Immature natural killer cell (primary cell): ENCODE data around the gene CHTF8. TPM values are rescaled to one million over a fixed set of nuclear protein-coding genes. Genes with fewer than 3 reads are reported as not detected.

Experiments used
- DNase-seq, 3 donors: peaks; one replicate each; pipeline ENCODE4 v3.0.0; 2022; ENCODE audit warnings: mixed read lengths in 1 of 3
- H3K27ac Mint-ChIP-seq, 6 donors: one replicate each; pipeline ENCODE4 v1.8.0; 2020; ENCODE audit warnings: mixed read lengths in 6 of 6, mild to moderate bottlenecking in 5 of 6, inconsistent platforms in 4 of 6, moderate library complexity in 3 of 6
- H3K27me3 Mint-ChIP-seq, 3 donors: one replicate each; pipeline ENCODE4 v1.8.0; 2020 to 2021; ENCODE audit warnings: low read depth in 3 of 3, mild to moderate bottlenecking in 3 of 3, mixed read lengths in 3 of 3, moderate library complexity in 3 of 3, inconsistent platforms in 1 of 3
- H3K36me3 Mint-ChIP-seq, 3 donors: one replicate each; pipeline ENCODE4 v1.8.0; 2020; ENCODE audit warnings: mixed read lengths in 3 of 3, inconsistent platforms in 2 of 3, mild to moderate bottlenecking in 2 of 3
- H3K4me1 Mint-ChIP-seq, 2 donors: one replicate each; pipeline ENCODE4 v1.8.0; 2020; ENCODE audit warnings: inconsistent platforms in 2 of 2, mild to moderate bottlenecking in 2 of 2, mixed read lengths in 2 of 2, moderate library complexity in 1 of 2
- H3K4me3 Mint-ChIP-seq, 5 donors: one replicate each; pipeline ENCODE4 v1.8.0; 2020; ENCODE audit warnings: mild to moderate bottlenecking in 5 of 5, mixed read lengths in 5 of 5, inconsistent platforms in 3 of 5, moderate library complexity in 3 of 5
- H3K9me3 Mint-ChIP-seq, 6 donors: one replicate each; pipeline ENCODE4 v1.8.0; 2020; ENCODE audit warnings: mild to moderate bottlenecking in 6 of 6, mixed read lengths in 6 of 6, inconsistent platforms in 4 of 6, moderate library complexity in 3 of 6
- polyA plus RNA-seq, 3 donors: library from polyadenylated mRNA; unstranded; fragments of 300-500 nt; fragmentation: Illumina TruSeq; gene quantifications; one replicate each; pipeline ENCODE4 v1.2.3, GENCODE V29; 2021

The CHTF8 gene
- polyA plus RNA-seq, 3 donors from 2014 or later, result 134 to 160 (median 150) TPM

DNA sequence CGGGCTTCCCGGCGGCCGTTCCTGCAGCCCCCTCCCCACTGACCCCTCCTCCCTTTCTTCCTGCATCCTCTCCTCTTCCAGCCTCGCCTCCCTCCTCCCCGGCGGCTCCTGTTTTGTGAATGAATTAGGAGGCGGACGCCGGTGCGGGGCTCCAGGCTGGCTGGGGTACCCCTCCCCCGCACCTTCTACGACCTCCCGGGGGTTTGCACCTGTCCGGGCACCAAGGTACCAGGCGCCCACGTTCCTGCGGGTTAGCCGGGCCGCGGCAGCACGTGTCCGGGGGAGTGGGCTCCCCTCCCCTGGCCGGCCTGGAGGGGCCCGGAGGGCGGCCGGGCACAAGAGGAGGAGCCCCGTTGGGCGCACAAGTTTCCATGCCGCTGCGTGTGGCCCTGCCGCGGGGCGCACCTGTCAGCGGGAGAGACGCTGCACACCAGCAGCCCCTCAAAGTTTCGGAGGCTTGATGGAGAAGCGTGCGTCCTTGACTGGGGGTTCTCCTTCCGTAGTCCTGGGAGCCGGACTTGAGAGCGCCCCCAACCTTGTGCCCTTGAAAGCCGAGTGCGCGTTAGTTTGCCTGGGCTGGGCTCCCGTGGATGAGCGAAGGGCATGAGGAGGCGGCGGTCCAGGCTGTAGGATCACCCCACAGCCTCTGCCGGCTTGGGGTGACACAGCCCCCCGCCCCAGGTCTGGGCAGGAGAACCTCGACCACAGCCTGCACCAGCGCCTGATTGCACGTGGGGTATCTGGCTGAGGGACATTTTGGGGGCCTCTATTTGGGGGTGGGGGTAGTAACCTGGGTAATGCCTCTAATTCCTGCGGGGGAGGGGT, 25.7 kb downstream of the CHTF8 start:
- peaks cover 12 to 18% of the 10 kb centered on the region in 2 donors for H3K4me1 Mint-ChIP-seq
- H3K9me3 Mint-ChIP-seq, result peaks cover 0 to 3% (median 0%) of the 10 kb centered on the region in 6 donors
- H3K27ac Mint-ChIP-seq, result no peak overlapping the region
- peaks cover 4 to 16% (median 10%) of the 10 kb centered on the region in 3 donors for H3K36me3 Mint-ChIP-seq
- DNase-seq, result no peak
- H3K4me3 Mint-ChIP-seq, result peak overlapping the region; percentile 40 to 63 (median 55)
- peaks cover 9 to 19% (median 18%) of the 10 kb centered on the region in 3 donors for H3K27me3 Mint-ChIP-seq

DNA sequence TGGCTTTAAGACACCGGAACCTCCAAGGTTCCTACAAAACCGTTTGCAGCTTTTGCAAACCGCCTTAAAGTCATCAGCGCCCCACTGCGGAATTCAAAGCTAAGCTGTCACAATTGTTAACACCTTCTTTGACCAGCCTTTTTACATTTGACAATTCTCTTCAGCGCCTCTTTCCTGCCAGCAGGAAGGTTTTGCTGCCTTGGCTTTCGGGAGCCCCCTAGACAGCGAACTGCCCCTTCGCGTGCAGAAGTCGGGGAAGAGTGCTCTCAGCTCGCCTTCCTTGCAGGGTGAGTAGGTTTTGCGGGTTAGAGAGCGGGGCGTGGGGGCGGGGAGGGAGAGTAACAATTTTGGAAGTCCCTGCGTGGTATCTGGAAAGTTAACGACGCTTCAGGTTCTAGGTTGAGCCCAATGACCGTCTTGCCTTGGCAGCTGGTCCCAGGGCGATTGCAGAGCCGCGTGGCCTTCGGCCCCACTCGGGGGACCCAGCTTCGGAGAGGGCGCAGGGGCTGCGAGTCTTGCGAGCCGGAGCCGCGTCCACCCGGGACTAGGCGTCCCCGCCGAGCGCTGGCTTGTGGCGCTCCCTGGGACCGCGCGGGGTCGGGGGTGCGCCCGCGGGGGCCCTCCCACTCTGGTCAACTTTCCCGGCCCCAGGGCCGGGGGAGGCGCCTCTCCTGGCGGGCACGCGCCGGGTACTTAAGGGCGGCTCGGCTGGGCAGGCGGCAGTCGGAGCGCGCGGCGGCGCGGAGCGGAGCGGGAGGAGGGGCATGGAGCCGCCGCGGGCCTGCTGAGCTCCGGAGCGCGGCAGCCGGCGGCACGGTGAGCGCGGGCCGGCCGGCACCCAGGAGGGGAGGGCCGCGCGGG, 26.7 kb downstream of the CHTF8 start, which contains the start of gene HAS3:
TSS of gene HAS3 (plus strand) at position 153 of the 861 bp plus-strand sequence. CDS start 3,743 bp downstream, outside the sequence.
- Mint-ChIP-seq H3K4me3 (peak within 1 kb of the TSS; percentile 81 to 94 (median 88)), H3K4me1 (peaks cover 12 to 18% of the 10 kb centered on the region in 2 donors), H3K27me3 (peaks cover 9 to 19% (median 18%) of the 10 kb centered on the region in 3 donors), H3K36me3 (peaks cover 4 to 15% (median 13%) of the 10 kb centered on the region in 3 donors), H3K9me3 (peaks cover 0 to 3% (median 0%) of the 10 kb centered on the region in 6 donors), H3K27ac (peak within 1 kb of the TSS in 1 of 6 donors; percentile 30)
- peak in 1 of 3 donors; percentile 14 for DNase-seq

DNA sequence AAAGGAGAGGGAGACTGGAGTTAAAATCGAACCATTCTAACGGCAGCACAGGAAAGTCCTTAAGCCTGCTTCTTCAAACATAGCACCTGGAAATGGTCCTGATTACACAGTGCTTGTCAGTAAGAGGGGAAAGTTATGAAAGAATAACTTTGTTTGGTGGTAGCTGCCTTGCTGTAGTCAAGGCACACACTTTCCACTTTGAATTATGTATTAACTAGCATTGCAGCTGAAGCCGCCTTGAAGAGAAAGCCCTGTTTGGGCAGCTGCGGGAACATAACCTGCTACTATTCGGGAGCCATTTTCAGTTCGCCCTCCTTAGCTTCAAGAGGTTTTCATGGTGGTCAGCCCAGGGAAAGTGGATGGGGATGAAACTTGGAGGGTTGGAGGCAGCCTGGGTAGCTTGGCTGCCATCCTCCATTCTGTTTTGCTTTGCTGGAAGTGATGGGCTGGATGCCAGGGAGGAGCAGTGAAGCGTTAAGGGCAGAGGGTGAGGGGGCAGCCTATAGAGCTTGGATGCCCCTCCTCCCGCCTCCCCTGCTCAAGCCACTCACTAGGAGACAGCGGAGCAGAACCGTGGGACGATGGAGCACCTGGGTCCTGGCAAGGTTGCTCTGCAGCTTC, 32.2 kb downstream of the CHTF8 start:
- no peak overlapping the region for H3K27ac Mint-ChIP-seq
- H3K36me3 Mint-ChIP-seq, result peaks cover 0 to 3% (median under 1%) of the 10 kb centered on the region in 3 donors
- peaks cover 0 to 3% (median 0%) of the 10 kb centered on the region in 6 donors for H3K9me3 Mint-ChIP-seq
- peaks cover 5 to 10% (median 5%) of the 10 kb centered on the region in 3 donors for H3K27me3 Mint-ChIP-seq
- no peak for DNase-seq
- H3K4me1 Mint-ChIP-seq, result peaks cover 0 to 3% of the 10 kb centered on the region in 2 donors
- no peak overlapping the region for H3K4me3 Mint-ChIP-seq

DNA sequence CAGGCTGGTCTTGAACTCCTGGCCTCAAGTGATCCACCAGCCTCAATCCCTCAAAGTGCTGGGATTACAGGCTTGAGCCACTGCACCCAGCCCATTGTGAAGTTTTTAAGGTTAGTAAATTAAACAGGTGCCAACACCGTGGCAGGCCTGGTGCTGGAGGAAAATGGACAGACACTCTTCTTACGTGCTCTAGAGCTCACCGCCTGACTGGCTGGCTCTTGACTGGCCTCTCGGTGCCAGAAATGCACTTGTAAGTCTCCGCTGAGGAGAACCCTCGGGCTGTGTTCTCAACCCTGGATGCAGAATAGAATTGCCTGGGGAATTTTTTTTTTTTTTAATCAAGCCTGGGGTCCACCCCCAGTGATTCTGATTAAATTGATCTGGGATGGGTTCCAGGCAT, 37.2 kb downstream of the CHTF8 start:
- no peaks in the 10 kb centered on the region for H3K9me3 Mint-ChIP-seq
- no peak overlapping the region for H3K27ac Mint-ChIP-seq

DNA sequence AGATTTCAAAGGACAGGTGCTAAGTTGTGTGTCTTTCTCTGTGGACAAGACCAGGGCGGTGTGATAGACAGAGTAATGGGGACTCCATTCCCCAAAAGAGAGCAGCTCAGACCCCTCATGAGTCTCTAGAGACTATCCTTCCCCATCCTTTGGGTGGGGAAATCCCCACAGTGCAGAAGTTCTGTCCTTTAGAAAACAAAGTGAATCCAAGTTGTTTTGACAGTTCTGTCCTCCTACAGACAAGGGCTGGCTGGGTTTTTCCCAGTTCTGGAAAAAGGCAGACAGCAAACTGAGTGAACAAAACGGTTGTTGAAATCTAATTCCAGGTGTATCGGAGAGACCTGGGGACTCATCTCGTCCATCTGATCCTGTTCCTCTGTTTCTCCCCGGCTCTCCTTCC, 37.9 kb downstream of the CHTF8 start:
- Mint-ChIP-seq H3K27me3 (peaks cover 0 to 6% (median 2%) of the 10 kb centered on the region in 3 donors), H3K36me3 (no peaks in the 10 kb centered on the region), H3K9me3 (no peaks in the 10 kb centered on the region), H3K27ac (no peak overlapping the region), H3K4me3 (no peak overlapping the region), H3K4me1 (no peaks in the 10 kb centered on the region)
- DNase-seq, result no peak

More for the DNA sequence above, 37.2 kb downstream of the CHTF8 start:
- H3K27me3 Mint-ChIP-seq, result peaks cover 0 to 6% (median 2%) of the 10 kb centered on the region in 3 donors
- no peaks in the 10 kb centered on the region for H3K36me3 Mint-ChIP-seq
- H3K4me3 Mint-ChIP-seq, result no peak overlapping the region
- DNase-seq, result no peak
- no peaks in the 10 kb centered on the region for H3K4me1 Mint-ChIP-seq

DNA sequence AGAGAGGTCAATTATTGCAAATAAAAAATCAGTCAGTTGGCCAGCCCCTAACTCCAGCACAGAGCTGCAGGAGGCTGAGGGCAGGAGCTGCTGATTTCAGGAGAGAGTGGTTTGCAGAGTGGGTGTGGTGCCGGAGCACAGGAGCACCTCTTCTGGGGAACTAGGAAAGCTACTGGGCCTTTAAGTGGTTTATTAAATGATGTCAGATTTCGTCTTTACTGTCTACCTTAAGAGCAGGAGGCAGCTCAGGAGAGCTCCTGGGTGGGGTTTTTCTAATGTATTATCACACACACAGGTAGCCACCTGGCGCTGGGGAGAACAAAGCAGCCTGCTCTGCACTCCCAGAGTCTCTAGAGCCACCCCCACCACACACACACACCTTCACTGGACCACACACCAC, 38.4 kb downstream of the CHTF8 start:
- no peak overlapping the region for H3K27ac Mint-ChIP-seq
- no peak for DNase-seq
- H3K9me3 Mint-ChIP-seq, result no peaks in the 10 kb centered on the region
- H3K36me3 Mint-ChIP-seq, result no peaks in the 10 kb centered on the region
- H3K27me3 Mint-ChIP-seq, result peaks cover 0 to 6% (median 2%) of the 10 kb centered on the region in 3 donors
- no peak overlapping the region for H3K4me3 Mint-ChIP-seq
- no peaks in the 10 kb centered on the region for H3K4me1 Mint-ChIP-seq

DNA sequence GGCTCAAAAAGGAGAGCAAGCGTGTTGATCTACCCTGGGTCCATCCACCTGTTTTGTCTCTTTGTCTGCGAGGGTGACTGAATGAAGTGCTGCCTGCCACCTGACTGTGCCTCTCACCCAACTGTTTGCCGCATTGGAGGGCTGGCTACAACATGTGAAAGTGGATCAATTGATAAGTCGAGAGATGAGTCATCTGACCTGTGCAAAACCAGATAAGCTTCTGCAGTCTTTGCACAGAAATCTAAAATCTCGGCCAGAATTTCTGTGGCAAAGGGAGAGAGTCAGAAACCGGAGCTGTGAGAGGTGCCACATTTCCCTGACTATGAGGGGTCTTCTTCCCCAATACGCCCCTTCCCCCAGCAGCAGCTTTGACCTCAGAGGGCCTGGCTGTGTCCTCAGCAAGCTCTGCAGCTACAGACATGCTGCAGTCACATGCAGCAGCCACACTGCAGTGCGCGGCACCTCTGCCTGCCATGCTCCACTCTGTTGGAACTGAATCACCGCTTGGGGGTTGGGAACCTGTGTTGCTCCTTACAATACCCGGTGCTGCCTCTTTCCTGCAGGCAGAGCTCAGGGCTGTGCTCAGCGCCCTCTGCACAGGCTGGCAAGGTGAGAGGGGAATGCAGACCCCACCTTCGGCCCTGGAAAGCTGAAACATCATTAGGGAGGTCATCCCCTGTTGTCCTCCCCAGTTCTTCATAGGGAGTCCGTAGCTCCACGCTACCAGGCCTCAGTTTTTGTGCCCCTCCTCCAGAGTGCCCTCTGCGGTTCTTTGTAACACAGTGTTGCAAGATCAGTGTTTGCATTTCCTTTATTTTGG, 43.1 kb downstream of the CHTF8 start:
- no peaks in the 10 kb centered on the region for H3K9me3 Mint-ChIP-seq
- H3K4me1 Mint-ChIP-seq, result no peaks in the 10 kb centered on the region
- no peak for DNase-seq
- no peak overlapping the region for H3K4me3 Mint-ChIP-seq
- H3K27me3 Mint-ChIP-seq, result peaks cover 0 to 4% (median 0%) of the 10 kb centered on the region in 3 donors
- peaks cover 10 to 11% (median 11%) of the 10 kb centered on the region in 3 donors for H3K36me3 Mint-ChIP-seq
- H3K27ac Mint-ChIP-seq, result peak overlapping the region in 2 of 6 donors; percentile 6 to 39

DNA sequence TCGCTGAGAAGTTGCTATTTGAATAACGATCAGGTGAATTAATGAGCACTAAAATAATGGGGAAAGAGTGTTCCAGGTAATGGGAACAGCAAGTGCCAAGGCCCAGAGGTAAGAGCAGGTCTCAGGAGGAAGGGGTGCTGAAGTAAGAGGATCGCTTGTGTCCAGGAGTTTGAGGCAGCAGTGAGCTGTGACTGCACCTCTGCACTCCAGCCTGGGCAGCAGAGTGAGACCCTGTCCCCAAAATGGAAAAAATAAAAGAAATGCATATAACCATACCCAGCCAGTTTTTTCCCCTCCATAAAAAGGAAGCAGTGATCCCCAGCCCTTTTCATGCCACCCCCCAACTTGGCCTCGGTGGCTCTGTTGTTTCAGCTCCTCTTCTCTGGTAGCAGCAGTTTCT, 43.7 kb downstream of the CHTF8 start:
- Mint-ChIP-seq H3K4me3 (no peak overlapping the region), H3K27me3 (peaks cover 0 to 2% (median 0%) of the 10 kb centered on the region in 3 donors), H3K36me3 (peaks cover 10 to 17% (median 11%) of the 10 kb centered on the region in 3 donors), H3K27ac (peak overlapping the region in 2 of 6 donors; percentile 6 to 39), H3K9me3 (no peaks in the 10 kb centered on the region), H3K4me1 (no peaks in the 10 kb centered on the region)
- DNase-seq, result no peak

DNA sequence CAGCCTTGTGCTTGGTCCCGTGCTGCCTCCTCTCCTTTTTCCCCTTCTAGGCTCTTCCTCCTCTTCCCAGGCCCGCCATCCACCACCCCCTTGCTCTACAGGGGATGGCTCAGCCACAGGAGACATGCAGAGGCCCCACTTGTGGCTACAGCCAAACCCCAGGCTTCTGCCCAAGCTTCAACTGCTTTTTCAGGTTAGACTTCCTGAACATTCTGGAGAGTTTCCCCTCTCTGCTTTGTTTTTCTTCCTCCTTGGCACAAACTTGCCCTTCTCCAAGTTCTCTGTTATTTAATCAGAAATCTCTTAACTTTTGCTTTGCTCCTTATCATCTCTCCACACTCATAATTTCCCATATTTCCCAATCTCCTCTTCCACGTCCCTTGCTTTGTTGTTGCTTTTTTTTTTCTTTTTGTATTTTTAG, 45.2 kb downstream of the CHTF8 start:
- no peak for DNase-seq
- Mint-ChIP-seq H3K36me3 (peaks cover 10 to 20% (median 11%) of the 10 kb centered on the region in 3 donors), H3K4me1 (no peaks in the 10 kb centered on the region), H3K4me3 (no peak overlapping the region), H3K27ac (no peak overlapping the region), H3K9me3 (no peaks in the 10 kb centered on the region), H3K27me3 (peaks cover 0 to 2% (median 0%) of the 10 kb centered on the region in 3 donors)

DNA sequence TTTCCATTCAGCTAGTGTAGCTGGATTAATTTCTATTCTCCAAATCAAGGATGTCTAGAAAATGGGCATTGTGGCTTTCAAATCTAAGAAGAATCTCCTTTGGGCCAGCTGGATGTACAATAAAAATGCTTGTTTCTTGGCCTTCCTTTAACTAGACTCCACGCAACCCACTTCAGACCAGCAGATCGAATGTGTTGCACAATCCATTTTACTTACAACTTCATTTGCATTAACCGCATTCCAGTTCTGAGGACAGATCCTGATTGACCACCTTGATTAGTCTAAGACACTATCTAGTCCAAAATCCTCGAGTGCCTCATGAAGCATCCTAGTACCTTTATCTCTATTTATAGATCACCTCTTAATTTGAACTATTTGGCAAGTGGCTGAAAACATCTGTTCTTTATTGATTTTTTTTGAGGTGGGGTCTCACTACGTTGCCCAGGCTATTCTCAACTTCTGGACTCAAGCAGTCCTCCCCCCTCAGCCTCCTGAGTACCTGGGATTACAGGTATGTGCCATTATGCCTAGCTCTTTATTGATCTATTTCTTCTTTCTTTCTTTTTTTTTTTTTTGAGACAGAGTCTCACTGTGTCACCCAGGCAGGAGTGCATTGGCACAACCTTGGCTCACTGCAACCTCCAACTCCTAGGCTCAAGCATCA, 47.2 kb downstream of the CHTF8 start:
- Mint-ChIP-seq H3K36me3 (peaks cover 10 to 20% (median 11%) of the 10 kb centered on the region in 3 donors), H3K4me3 (no peak overlapping the region), H3K27ac (no peak overlapping the region), H3K9me3 (no peaks in the 10 kb centered on the region), H3K27me3 (peaks cover 0 to 2% (median 0%) of the 10 kb centered on the region in 3 donors), H3K4me1 (no peaks in the 10 kb centered on the region)
- DNase-seq, result no peak

DNA sequence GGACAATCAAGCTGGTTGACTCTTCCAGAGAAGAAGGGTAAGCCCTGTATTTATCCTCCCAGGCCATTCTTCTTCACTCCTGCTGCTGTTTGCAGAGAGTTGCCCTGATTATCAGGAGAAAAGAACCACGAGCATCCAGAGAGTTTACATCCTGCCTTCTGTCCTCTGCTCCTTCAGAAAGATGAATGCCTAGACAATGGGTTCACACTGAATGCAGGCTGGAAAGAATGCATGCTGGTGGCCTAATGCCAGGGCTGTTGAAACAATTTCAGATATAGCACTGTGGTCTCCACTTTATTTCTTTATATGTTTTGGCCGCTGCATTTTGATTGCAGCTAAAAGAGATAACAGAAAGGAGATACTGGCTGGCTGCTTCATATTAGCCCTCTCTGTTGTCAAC, 48.1 kb downstream of the CHTF8 start:
- no peak for DNase-seq
- Mint-ChIP-seq H3K27ac (no peak overlapping the region), H3K36me3 (peaks cover 10 to 20% (median 11%) of the 10 kb centered on the region in 3 donors), H3K4me1 (no peaks in the 10 kb centered on the region), H3K27me3 (peaks cover 0 to 2% (median 0%) of the 10 kb centered on the region in 3 donors), H3K9me3 (no peaks in the 10 kb centered on the region), H3K4me3 (no peak overlapping the region)

DNA sequence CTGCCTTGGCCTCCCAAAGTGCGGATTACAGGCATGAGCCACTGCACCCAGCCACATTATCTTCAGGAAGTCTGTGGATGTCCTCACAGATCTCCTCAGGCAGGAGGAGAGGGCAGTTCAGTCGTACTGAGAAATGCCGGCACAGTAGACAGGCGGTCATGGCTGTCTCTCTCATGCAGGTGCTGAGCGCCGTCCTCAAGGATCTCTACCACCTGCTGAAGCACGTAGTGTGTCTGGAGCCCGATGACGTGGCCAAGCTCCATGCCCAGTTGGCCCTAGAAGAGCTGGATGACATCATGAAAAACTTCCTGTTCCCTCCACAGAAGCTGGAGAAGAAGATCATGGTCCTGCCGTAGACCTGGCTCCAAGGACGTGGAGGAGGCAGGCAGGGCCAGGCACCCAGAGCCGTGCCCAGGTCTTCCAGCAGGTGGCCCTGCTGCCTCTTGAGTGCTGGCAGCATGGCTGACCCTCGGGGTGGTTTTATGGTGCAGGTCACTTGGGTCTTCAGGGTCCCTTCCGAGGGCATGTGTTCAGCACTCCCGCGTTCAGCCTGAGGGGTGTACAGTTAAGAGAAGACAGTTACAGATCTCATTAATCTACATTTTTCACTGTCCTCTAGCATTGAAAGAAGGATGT, 49.0 kb downstream of the CHTF8 start:
- Mint-ChIP-seq H3K27me3 (peaks cover 0 to under 1% (median 0%) of the 10 kb centered on the region in 3 donors), H3K9me3 (no peaks in the 10 kb centered on the region), H3K4me3 (no peak overlapping the region), H3K27ac (no peak overlapping the region), H3K4me1 (no peaks in the 10 kb centered on the region), H3K36me3 (peaks cover 10 to 17% (median 11%) of the 10 kb centered on the region in 3 donors)
- no peak for DNase-seq
